K562 (cell line): ENCODE results near the gene MSL3.

Source experiments
- CAMTA2 ChIP-seq: fragments of 250-450 bp; sonication (Bioruptor Pico); conservative IDR thresholded peaks from 2 replicates; pipeline ENCODE4 v1.5.1; 2022
- CBX3 ChIP-seq, 2 experiments: IDR thresholded peaks; 1 replicate in 1 of 2; 2 replicates in 1 of 2; pipeline ENCODE4 v1.6.1; 2012; ENCODE audit warnings: inconsistent platforms in 2 of 2, low read length in 2 of 2, borderline replicate concordance in 1 of 2, control low read depth in 1 of 2
- CBX5 ChIP-seq: IDR thresholded peaks from 2 replicates; pipeline ENCODE4 v1.6.1; 2014; ENCODE audit warnings: low read depth, borderline replicate concordance
- HDAC6 ChIP-seq: IDR thresholded peaks from 2 replicates; pipeline ENCODE4 v1.6.1; 2012; ENCODE audit warnings: low read depth, mild to moderate bottlenecking, control low read depth, inconsistent platforms, low read length, moderate library complexity
- MTA2 ChIP-seq: fragments of 450-650 bp; IDR thresholded peaks from 2 replicates; pipeline ENCODE4 v1.6.1; 2016; ENCODE audit warnings: low read depth
- PHB2 ChIP-seq: fragments of 450-650 bp; IDR thresholded peaks from 2 replicates; pipeline ENCODE4 v1.6.1; 2017; ENCODE audit warnings: low read depth
- POLR2A ChIP-seq: fragments of 450-650 bp; conservative IDR thresholded peaks from 2 replicates; pipeline ENCODE4 v1.6.1; 2016
- RAD21 ChIP-seq, 2 experiments: fragments of 250-450 bp in 1 of 2; fragments of 450-650 bp in 1 of 2; sonication (Bioruptor Pico) in 1 of 2; formaldehyde crosslinking in 1 of 2; IDR thresholded peaks in 1 of 2; conservative IDR thresholded peaks in 1 of 2; 2 replicates each; pipeline versions ENCODE4 v1.4.0 to v1.8.0; 2020 to 2022; ENCODE audit warnings: mild to moderate bottlenecking in 2 of 2, moderate library complexity in 1 of 2
- ZNF445 ChIP-seq: fragments of 250-450 bp; sonication (Bioruptor Pico); IDR thresholded peaks from 2 replicates; pipeline ENCODE4 v1.4.0; 2020; ENCODE audit warnings: low read depth, mild to moderate bottlenecking, moderate library complexity
- TF ChIP-seq, protein P1 (sequence below): fragments of 450-650 bp; IDR thresholded peaks from 2 replicates; pipeline ENCODE4 v1.6.1; 2016; ENCODE audit warnings: antibody characterized with exemption
- TF ChIP-seq, protein P2 (sequence below), 2 experiments: fragments of 450-650 bp; IDR thresholded peaks; 2 replicates each; pipeline ENCODE4 v1.6.1; 2016
- TF ChIP-seq, protein P3 (sequence below), 3 experiments: IDR thresholded peaks in 2 of 3; conservative IDR thresholded peaks in 1 of 3; 2 replicates each; pipeline ENCODE4 v1.5.1; 2011 to 2012; ENCODE audit warnings: low read length in 3 of 3, mild to moderate bottlenecking in 3 of 3, control low read depth in 2 of 3, improper control_type of control experiment in 1 of 3, inconsistent platforms in 1 of 3, low read depth in 1 of 3, mixed read lengths in 1 of 3, moderate library complexity in 1 of 3; ENCODE audit not compliant: insufficient read depth in 2 of 3

DNA sequence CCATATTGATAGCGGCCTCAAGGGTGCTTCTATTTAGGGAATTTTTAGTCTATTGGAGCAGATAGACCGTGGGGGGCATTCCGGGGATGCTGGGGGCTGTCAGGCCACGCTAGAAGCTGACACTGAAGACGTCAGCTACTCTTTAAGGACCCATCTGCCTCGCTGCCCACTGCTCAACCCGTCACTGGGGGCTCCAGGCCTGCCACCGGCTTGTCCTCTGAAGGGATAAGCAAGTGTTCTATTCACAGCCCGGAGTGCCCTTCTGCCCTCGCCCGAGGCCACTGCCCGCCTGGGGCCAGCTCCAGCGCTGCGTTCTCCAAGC lies 679 bp upstream of the MSL3 start:
- TF ChIP-seq HDAC6 (no peak), CBX5 (no peak), POLR2A (no peak), ZNF445 (no peak), CBX3 (IDR thresholded peaks at IDR 0.05; ENCODE audit: borderline replicate concordance in 1 of 2, low read length in 2 of 2) (no peak), RAD21 (CRISPR knock-in tag; conservative IDR thresholded peaks at IDR 0.05 in 1 of 2, IDR thresholded peaks at IDR 0.05 in 1 of 2) (no peak), CAMTA2 (CRISPR knock-in tag) (no peak), PHB2 (no peak), MTA2 (no peak)
- TF ChIP-seq, protein P1, sequence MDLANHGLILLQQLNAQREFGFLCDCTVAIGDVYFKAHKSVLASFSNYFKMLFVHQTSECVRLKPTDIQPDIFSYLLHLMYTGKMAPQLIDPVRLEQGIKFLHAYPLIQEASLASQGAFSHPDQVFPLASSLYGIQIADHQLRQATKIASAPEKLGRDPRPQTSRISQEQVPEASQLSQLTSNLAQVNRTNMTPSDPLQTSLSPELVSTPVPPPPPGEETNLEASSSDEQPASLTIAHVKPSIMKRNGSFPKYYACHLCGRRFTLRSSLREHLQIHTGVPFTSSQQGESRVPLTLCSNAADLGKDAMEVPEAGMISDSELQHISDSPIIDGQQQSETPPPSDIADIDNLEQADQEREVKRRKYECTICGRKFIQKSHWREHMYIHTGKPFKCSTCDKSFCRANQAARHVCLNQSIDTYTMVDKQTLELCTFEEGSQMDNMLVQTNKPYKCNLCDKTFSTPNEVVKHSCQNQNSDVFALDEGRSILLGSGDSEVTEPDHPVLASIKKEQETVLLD: no peak
- TF ChIP-seq, protein P2, sequence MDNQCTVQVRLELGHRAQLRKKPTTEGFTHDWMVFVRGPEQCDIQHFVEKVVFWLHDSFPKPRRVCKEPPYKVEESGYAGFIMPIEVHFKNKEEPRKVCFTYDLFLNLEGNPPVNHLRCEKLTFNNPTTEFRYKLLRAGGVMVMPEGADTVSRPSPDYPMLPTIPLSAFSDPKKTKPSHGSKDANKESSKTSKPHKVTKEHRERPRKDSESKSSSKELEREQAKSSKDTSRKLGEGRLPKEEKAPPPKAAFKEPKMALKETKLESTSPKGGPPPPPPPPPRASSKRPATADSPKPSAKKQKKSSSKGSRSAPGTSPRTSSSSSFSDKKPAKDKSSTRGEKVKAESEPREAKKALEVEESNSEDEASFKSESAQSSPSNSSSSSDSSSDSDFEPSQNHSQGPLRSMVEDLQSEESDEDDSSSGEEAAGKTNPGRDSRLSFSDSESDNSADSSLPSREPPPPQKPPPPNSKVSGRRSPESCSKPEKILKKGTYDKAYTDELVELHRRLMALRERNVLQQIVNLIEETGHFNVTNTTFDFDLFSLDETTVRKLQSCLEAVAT (IDR thresholded peaks at IDR 0.05): no peak
- TF ChIP-seq, protein P3, sequence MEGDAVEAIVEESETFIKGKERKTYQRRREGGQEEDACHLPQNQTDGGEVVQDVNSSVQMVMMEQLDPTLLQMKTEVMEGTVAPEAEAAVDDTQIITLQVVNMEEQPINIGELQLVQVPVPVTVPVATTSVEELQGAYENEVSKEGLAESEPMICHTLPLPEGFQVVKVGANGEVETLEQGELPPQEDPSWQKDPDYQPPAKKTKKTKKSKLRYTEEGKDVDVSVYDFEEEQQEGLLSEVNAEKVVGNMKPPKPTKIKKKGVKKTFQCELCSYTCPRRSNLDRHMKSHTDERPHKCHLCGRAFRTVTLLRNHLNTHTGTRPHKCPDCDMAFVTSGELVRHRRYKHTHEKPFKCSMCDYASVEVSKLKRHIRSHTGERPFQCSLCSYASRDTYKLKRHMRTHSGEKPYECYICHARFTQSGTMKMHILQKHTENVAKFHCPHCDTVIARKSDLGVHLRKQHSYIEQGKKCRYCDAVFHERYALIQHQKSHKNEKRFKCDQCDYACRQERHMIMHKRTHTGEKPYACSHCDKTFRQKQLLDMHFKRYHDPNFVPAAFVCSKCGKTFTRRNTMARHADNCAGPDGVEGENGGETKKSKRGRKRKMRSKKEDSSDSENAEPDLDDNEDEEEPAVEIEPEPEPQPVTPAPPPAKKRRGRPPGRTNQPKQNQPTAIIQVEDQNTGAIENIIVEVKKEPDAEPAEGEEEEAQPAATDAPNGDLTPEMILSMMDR (IDR thresholded peaks at IDR 0.05 in 2 of 3, conservative IDR thresholded peaks at IDR 0.05 in 1 of 3; ENCODE audit: insufficient read depth in 2 of 3, low read depth in 1 of 3, low read length in 3 of 3): no peak
